Endothelial cell of umbilical vein (primary cell): ENCODE data around the gene DIO3.

Experiments
- CTCF ChIP-seq, 2 donors: IDR thresholded peaks; 1 replicate in 1 of 2; 2 replicates in 1 of 2; pipeline ENCODE4 v1.5.1; 2011; ENCODE audit warnings: low read length in 2 of 2, mild to moderate bottlenecking in 2 of 2, moderate library complexity in 2 of 2, control low read depth in 1 of 2, inconsistent platforms in 1 of 2, low read depth in 1 of 2; ENCODE audit not compliant: insufficient read depth in 1 of 2; ENCODE audit errors: extremely low read depth in 1 of 2
- EZH2 ChIP-seq: IDR thresholded peaks from 2 replicates; pipeline ENCODE4 v1.6.1; 2012; ENCODE audit warnings: borderline replicate concordance, low read depth, mild to moderate bottlenecking, moderate library complexity, low read length, inconsistent platforms; ENCODE audit not compliant: severe bottlenecking
- MAX ChIP-seq: IDR thresholded peaks from 2 replicates; pipeline ENCODE4 v1.6.1; 2011; ENCODE audit not compliant: insufficient read depth, insufficient read length
- POLR2A ChIP-seq: IDR thresholded peaks from 2 replicates; pipeline ENCODE4 v1.6.1; 2012; ENCODE audit warnings: low read depth, mild to moderate bottlenecking, control low read depth, low read length
- POLR2AphosphoS5 ChIP-seq: IDR thresholded peaks from 2 replicates; pipeline ENCODE4 v1.6.1; 2012; ENCODE audit warnings: low read depth, mild to moderate bottlenecking, control low read depth, low read length, moderate library complexity; ENCODE audit not compliant: insufficient read depth

GRCh38 chr14:101575581-101575980, 14.3 kb downstream of the DIO3 start:
- TF ChIP-seq CTCF (IDR thresholded peaks at IDR 0.05; ENCODE audit: extremely low read depth in 1 of 2, insufficient read depth in 1 of 2, low read depth in 1 of 2, low read length in 2 of 2) (no peak), MAX (no peak), POLR2AphosphoS5 (no peak), EZH2 (no peak), POLR2A (no peak)
